Chondrocyte (in vitro differentiated cells): Measurements from ENCODE around the gene EN2. TPM values are rescaled to one million over a fixed set of nuclear protein-coding genes. Genes with fewer than 3 reads are reported as not detected.

Experiments
- DNase-seq: peaks from one replicate; pipeline ENCODE4 v3.0.0; 2021; ENCODE audit warnings: mixed read lengths, low spot score
- H3K27ac Mint-ChIP-seq: one replicate; pipeline ENCODE4 v1.8.0; 2021; ENCODE audit warnings: mild to moderate bottlenecking, moderate library complexity, mixed read lengths; ENCODE audit not compliant: unreplicated experiment
- H3K27me3 Mint-ChIP-seq: 2 replicates; pipeline ENCODE4 v1.8.0; 2021; ENCODE audit warnings: low read depth, mixed read lengths
- H3K36me3 Mint-ChIP-seq: 2 replicates; pipeline ENCODE4 v1.8.0; 2021; ENCODE audit warnings: low read depth, mixed read lengths
- H3K4me1 Mint-ChIP-seq: 2 replicates; pipeline ENCODE4 v1.8.0; 2021; ENCODE audit warnings: low read depth, mild to moderate bottlenecking, mixed read lengths
- H3K4me3 Mint-ChIP-seq: one replicate; pipeline ENCODE4 v1.8.0; 2021; ENCODE audit warnings: mild to moderate bottlenecking, moderate library complexity, mixed read lengths; ENCODE audit not compliant: unreplicated experiment
- H3K9me3 Mint-ChIP-seq: 2 replicates; pipeline ENCODE4 v1.8.0; 2021; ENCODE audit warnings: low read depth, mixed read lengths
- CTCF ChIP-seq: fragments of 200-600 bp; sonication (generic); IDR thresholded peaks from 2 replicates; pipeline ENCODE4 v1.5.0; 2021; ENCODE audit warnings: antibody characterized with exemption, mild to moderate bottlenecking, moderate library complexity
- total RNA-seq: library from RNA; stranded (reverse); gene quantifications from 3 replicates; pipeline ENCODE4 v1.2.1, GENCODE V29; 2021

EN2 gene
- total RNA-seq, 1 donor from 2014 or later: 0.15 TPM

GRCh38 chr7:155508376-155509358, 50.7 kb downstream of the EN2 start:
- Mint-ChIP-seq H3K4me1 (peaks cover 18% of the 10 kb centered on the region), H3K27me3 (peaks cover 82% of the 10 kb centered on the region), H3K4me3 (peak overlapping the region; percentile 40)

DNA sequence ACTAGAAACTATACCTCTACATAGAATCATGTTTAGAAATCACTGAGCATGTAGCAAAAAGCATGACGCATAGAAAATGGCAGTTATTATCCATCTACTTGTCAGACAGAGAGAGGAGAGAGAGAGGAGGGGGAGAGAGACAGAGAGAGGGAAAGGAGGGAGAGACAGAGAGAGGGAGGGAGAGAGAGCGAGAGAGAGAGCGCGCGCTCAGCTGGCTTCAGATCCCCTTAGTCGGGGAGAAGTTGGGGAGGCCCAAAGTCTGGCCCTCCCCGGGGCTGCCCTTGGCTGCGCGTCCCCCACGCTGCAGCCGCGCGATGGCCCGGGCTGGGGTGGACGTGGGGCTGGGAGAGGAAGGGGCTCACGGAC, 51.4 kb downstream of the EN2 start:
- peaks cover 80% of the 10 kb centered on the region for H3K27me3 Mint-ChIP-seq
- peak overlapping the region; percentile 40 for H3K4me3 Mint-ChIP-seq
- no peak for DNase-seq
- no peak for TF ChIP-seq CTCF
- H3K27ac Mint-ChIP-seq: no peak overlapping the region
- peaks cover 18% of the 10 kb centered on the region for H3K4me1 Mint-ChIP-seq
- peaks cover 5% of the 10 kb centered on the region for H3K36me3 Mint-ChIP-seq
- no peaks in the 10 kb centered on the region for H3K9me3 Mint-ChIP-seq

More at GRCh38 chr7:155508376-155509358, 50.7 kb downstream of the EN2 start:
- DNase-seq: no peak
- Mint-ChIP-seq H3K9me3 (no peaks in the 10 kb centered on the region), H3K36me3 (peaks cover 5% of the 10 kb centered on the region), H3K27ac (no peak overlapping the region)
- no peak for TF ChIP-seq CTCF

- no peak for DNase-seq
- H3K27ac Mint-ChIP-seq: no peak overlapping the region
- TF ChIP-seq CTCF: peak; percentile 20
- no peaks in the 10 kb centered on the region for H3K9me3 Mint-ChIP-seq
- H3K36me3 Mint-ChIP-seq: peaks cover 5% of the 10 kb centered on the region
- peaks cover 77% of the 10 kb centered on the region for H3K27me3 Mint-ChIP-seq
- peaks cover 18% of the 10 kb centered on the region for H3K4me1 Mint-ChIP-seq
- H3K4me3 Mint-ChIP-seq: peak overlapping the region; percentile 54
Measured at GRCh38 chr7:155509725-155510551, 52.0 kb downstream of the EN2 start.

DNA sequence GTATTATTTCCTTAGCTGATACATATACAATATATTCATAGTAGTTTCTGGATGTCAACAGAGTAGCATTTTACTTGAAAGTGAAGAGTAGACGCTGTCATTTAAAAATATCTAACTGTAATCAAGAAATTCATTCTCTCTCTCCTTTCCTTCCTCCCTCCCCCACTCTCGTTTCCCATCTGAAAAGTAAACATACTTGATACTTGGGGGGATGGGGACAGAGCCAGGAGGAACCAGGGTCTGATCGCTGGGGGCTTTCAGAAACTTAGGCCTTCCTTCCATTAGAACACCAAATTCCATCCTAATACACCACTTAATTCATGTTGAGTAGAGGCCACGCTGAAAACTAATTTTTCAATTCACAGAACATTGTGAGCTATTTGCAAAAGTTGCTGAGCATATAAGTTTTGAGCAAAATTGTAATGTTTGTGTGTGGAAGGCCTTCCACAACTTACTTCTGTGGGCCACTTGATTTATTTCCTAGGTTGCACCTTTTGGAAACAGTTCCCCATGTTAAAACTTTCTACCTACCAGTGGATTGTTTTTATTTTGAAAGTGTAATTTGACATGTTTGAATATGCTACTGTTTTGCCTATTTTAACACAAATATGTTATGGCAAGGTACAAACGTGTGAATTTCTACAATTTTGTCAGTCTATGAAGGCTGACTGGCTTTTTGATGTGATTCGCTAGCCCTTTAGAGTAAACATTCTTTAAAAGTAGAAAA, 53.2 kb downstream of the EN2 start:
- Mint-ChIP-seq H3K27ac (no peak overlapping the region), H3K4me3 (no peak overlapping the region), H3K36me3 (peaks cover 5% of the 10 kb centered on the region), H3K9me3 (no peaks in the 10 kb centered on the region), H3K27me3 (peaks cover 77% of the 10 kb centered on the region), H3K4me1 (peaks cover 18% of the 10 kb centered on the region)
- no peak for DNase-seq
- no peak for TF ChIP-seq CTCF

- H3K36me3 Mint-ChIP-seq: peaks cover 5% of the 10 kb centered on the region
- no peak for TF ChIP-seq CTCF
- no peak overlapping the region for H3K4me3 Mint-ChIP-seq
- no peak overlapping the region for H3K27ac Mint-ChIP-seq
- no peaks in the 10 kb centered on the region for H3K9me3 Mint-ChIP-seq
- peaks cover 16% of the 10 kb centered on the region for H3K4me1 Mint-ChIP-seq
- DNase-seq: no peak
- H3K27me3 Mint-ChIP-seq: peaks cover 75% of the 10 kb centered on the region
Measured at GRCh38 chr7:155511702-155511996, 53.7 kb downstream of the EN2 start.
